B cell (primary cell): ENCODE data around the gene JAKMIP2. TPM values are rescaled to one million over a fixed set of nuclear protein-coding genes. Genes with fewer than 3 reads are reported as not detected.

Experiments used
- ATAC-seq: fragments of 200-7000 bp; cut with Tn5 transposase; one replicate; pipeline ENCODE4 v1.10.0; 2021; ENCODE audit warnings: low read depth, mild to moderate bottlenecking, moderate number of reproducible peaks, moderate library complexity
- CTCF ChIA-PET: fragments of 350-600 bp; sonication (Branson Sonifier 250); formaldehyde crosslinking; loops from one replicate; lab custom pipeline; 2021; ENCODE audit warnings: antibody characterized with exemption, inconsistent platforms; lab: Charles Lee
- POLR2A ChIA-PET: fragments of 350-600 bp; sonication (Branson Sonifier 250); formaldehyde crosslinking; loops from one replicate; lab custom pipeline; 2021; ENCODE audit warnings: antibody characterized with exemption; lab: Charles Lee
- DNase-seq: peaks from one replicate; pipeline ENCODE4 v3.0.0; 2013
- H2AFZ ChIP-seq: 2 replicates; pipeline ENCODE4 v1.6.1; 2012; ENCODE audit warnings: mild to moderate bottlenecking, low read depth, low read length; ENCODE audit not compliant: insufficient read depth, poor library complexity, severe bottlenecking
- H3K27ac ChIP-seq, 2 donors: 1 replicate in 1 of 2; 2 replicates in 1 of 2; pipeline ENCODE4 v1.5.1; 2012 to 2013; ENCODE audit warnings: low read length in 2 of 2, mild to moderate bottlenecking in 2 of 2, moderate library complexity in 1 of 2
- H3K27me3 ChIP-seq, 4 experiments: fragments of 200-600 bp in 1 of 4; sonication (generic) in 1 of 4; replicated peaks in 1 of 4; 1 replicate in 2 of 4; 2 replicates in 2 of 4; pipeline versions ENCODE4 v1.6.1 to v1.7.0; 2013 to 2016; ENCODE audit warnings: low read length in 3 of 4, mild to moderate bottlenecking in 2 of 4, mixed read lengths in 1 of 4, moderate library complexity in 1 of 4; ENCODE audit not compliant: insufficient read depth in 4 of 4, control insufficient read depth in 3 of 4; ENCODE audit errors: control extremely low read depth in 1 of 4
- H3K36me3 ChIP-seq, 2 experiments: replicated peaks in 1 of 2; 1 replicate in 1 of 2; 2 replicates in 1 of 2; pipeline versions ENCODE4 v1.6.1 to v1.7.1; 2013; ENCODE audit warnings: low read length in 1 of 2; ENCODE audit not compliant: insufficient read depth in 2 of 2, control insufficient read depth in 1 of 2; ENCODE audit errors: control extremely low read depth in 1 of 2, extremely low read depth in 1 of 2
- H3K4me1 ChIP-seq, 2 donors: fragments of 200-600 bp in 1 of 2; sonication (generic) in 1 of 2; 1 replicate in 1 of 2; 2 replicates in 1 of 2; pipeline versions ENCODE4 v1.5.1 to v1.6.1; 2013 to 2017; ENCODE audit warnings: low read length in 2 of 2; ENCODE audit not compliant: control insufficient read depth in 2 of 2, insufficient read depth in 2 of 2
- H3K4me2 ChIP-seq: replicated peaks from 2 replicates; pipeline ENCODE3; 2012; ENCODE audit warnings: mild to moderate bottlenecking, low read depth, low read length; ENCODE audit not compliant: poor library complexity, severe bottlenecking
- H3K4me3 ChIP-seq, 5 experiments: fragments of 200-600 bp in 1 of 5; sonication (generic) in 1 of 5; 1 replicate in 3 of 5; 2 replicates in 2 of 5; pipeline versions ENCODE4 v1.5.1 to v1.7.0; 2011 to 2016; ENCODE audit warnings: low read length in 4 of 5, mild to moderate bottlenecking in 4 of 5, low read depth in 2 of 5, control low read depth in 1 of 5, moderate library complexity in 1 of 5; ENCODE audit not compliant: insufficient read depth in 1 of 5; ENCODE audit errors: control extremely low read depth in 1 of 5, extremely low read depth in 1 of 5
- H3K79me2 ChIP-seq: fragments of 200-600 bp; sonication (generic); one replicate; pipeline ENCODE4 v1.6.0; 2016; ENCODE audit warnings: low read length; ENCODE audit not compliant: control insufficient read depth, insufficient read depth
- H3K9ac ChIP-seq: fragments of 200-600 bp; sonication (generic); 2 replicates; pipeline ENCODE4 v1.6.1; 2017; ENCODE audit warnings: mild to moderate bottlenecking, low read length, moderate library complexity
- H3K9me3 ChIP-seq, 3 donors: one replicate each; pipeline versions ENCODE4 v1.6.1 to v1.7.1; 2013; ENCODE audit warnings: low read length in 2 of 3; ENCODE audit not compliant: control insufficient read depth in 2 of 3, insufficient read depth in 1 of 3; ENCODE audit errors: control extremely low read depth in 1 of 3
- H4K20me1 ChIP-seq: 2 replicates; pipeline ENCODE4 v1.6.0; 2012; ENCODE audit warnings: mild to moderate bottlenecking, low read length; ENCODE audit not compliant: insufficient read depth, control insufficient read depth, poor library complexity, severe bottlenecking
- H3K27ac Mint-ChIP-seq: one replicate; pipeline ENCODE4 v1.8.0; 2021; ENCODE audit warnings: mixed read lengths
- H3K27me3 Mint-ChIP-seq: one replicate; pipeline ENCODE4 v1.8.0; 2021; ENCODE audit warnings: mixed read lengths
- H3K4me1 Mint-ChIP-seq: one replicate; pipeline ENCODE4 v1.8.0; 2021; ENCODE audit warnings: mixed read lengths
- H3K4me3 Mint-ChIP-seq: one replicate; pipeline ENCODE4 v1.8.0; 2021; ENCODE audit warnings: mixed read lengths
- H3K9me3 Mint-ChIP-seq: one replicate; pipeline ENCODE4 v1.8.0; 2022; ENCODE audit warnings: mixed read lengths; ENCODE audit not compliant: insufficient read depth
- EZH2 ChIP-seq: IDR thresholded peaks from 2 replicates; pipeline ENCODE4 v1.6.1; 2012; ENCODE audit warnings: borderline replicate concordance, low read depth, mild to moderate bottlenecking, moderate library complexity, low read length; ENCODE audit not compliant: insufficient read depth, poor library complexity, severe bottlenecking
- WGBS: methylation state at CpG from one replicate; pipeline ENCODE4 v1.1.5; 2013; ENCODE audit warnings: missing lambda C conversion rate; ENCODE audit not compliant: insufficient coverage; 5-methylcytosine and 5-hydroxymethylcytosine counted together
- intact Hi-C: fragments of 100-400 bp; cut with micrococcal nuclease; formaldehyde crosslinking; loops from one replicate; pipeline ENCODE4 v1.10.0; 2022
- polyA plus RNA-seq: library from polyadenylated mRNA; depleted of rRNA; stranded (reverse); fragments of >200 nt; gene quantifications from 2 replicates; pipeline ENCODE4 v1.2.3, GENCODE V29; 2012
- total RNA-seq, 2 donors: library from RNA; stranded (reverse); fragments of 120-200 nt in 1 of 2; gene quantifications; 1 replicate in 1 of 2; 2 replicates in 1 of 2; pipeline versions ENCODE4 v1.2.3 to v1.2.4, GENCODE V29; 2013 to 2022
- TF ChIP-seq, protein P1 (sequence below): fragments of 200-600 bp; IDR thresholded peaks from one replicate; pipeline ENCODE4 v1.8.0; 2022; ENCODE audit warnings: antibody characterized with exemption, mild to moderate bottlenecking

JAKMIP2 gene
- total and polyA plus RNA-seq, 2 donors (not counting 1 experiment from before 2014, with no cell fraction given) = 0.24 to 4.1 TPM

DNA sequence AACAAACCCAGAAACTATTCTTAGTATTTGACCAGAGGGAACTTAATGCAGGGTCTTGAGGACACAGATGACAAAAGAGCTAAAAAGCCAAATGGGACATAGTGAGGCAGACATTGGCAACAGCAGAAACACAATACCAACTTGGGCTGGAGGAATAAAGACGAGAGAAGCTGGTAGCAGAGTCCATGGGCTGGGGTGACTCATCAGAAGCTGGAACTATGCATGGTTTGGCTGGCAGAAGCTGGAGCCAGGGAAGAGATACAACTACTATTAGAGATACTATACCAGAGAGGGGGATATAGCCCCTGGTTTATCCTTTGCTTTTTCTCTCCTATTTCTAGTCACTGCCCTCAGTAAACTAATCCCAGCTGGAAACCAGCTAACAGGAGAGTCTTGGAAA lies 243.5 kb downstream of the JAKMIP2 start:
- no peak overlapping the region for H3K4me3 ChIP-seq

DNA sequence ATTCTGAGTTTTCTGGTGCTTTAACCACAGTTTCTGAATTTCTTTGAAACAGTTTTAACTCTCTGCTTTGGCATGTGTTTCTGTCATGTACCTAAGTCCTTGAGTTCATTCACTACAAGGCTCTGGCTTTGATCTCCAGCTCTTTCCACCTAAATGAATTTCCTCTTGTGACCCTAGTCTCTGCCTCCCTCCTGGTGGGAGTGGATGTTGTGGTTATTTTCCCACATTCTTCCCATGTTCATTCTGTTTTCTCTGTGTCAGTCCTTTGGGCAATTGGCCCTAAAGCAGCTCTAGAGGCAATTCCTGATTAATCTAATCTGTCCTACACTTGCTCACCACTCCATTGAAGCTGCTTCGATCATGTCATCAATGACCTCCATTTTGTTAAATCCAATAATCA lies 244.3 kb downstream of the JAKMIP2 start:
- Histone ChIP-seq H3K9ac (no peak overlapping the region), H3K9me3 (no peaks in the 10 kb centered on the region), H4K20me1 (no peaks in the 10 kb centered on the region), H3K36me3 (no peaks in the 10 kb centered on the region), H2AFZ (no peak overlapping the region), H3K27me3 (no peaks in the 10 kb centered on the region), H3K4me2 (no peak overlapping the region), H3K4me1 (no peaks in the 10 kb centered on the region), H3K79me2 (no peaks in the 10 kb centered on the region), H3K4me3 (no peak overlapping the region), H3K27ac (no peak overlapping the region)
- 89% methylated on average over 1 of the region's 1 CpG for WGBS
- Mint-ChIP-seq H3K27ac (no peak overlapping the region), H3K4me3 (no peak overlapping the region), H3K27me3 (peaks cover 3% of the 10 kb centered on the region), H3K9me3 (no peaks in the 10 kb centered on the region), H3K4me1 (no peaks in the 10 kb centered on the region)
- POLR2A ChIA-PET = no interaction called here
- intact Hi-C loops = no loop called here
- ATAC-seq = no peak
- TF ChIP-seq, protein P1, sequence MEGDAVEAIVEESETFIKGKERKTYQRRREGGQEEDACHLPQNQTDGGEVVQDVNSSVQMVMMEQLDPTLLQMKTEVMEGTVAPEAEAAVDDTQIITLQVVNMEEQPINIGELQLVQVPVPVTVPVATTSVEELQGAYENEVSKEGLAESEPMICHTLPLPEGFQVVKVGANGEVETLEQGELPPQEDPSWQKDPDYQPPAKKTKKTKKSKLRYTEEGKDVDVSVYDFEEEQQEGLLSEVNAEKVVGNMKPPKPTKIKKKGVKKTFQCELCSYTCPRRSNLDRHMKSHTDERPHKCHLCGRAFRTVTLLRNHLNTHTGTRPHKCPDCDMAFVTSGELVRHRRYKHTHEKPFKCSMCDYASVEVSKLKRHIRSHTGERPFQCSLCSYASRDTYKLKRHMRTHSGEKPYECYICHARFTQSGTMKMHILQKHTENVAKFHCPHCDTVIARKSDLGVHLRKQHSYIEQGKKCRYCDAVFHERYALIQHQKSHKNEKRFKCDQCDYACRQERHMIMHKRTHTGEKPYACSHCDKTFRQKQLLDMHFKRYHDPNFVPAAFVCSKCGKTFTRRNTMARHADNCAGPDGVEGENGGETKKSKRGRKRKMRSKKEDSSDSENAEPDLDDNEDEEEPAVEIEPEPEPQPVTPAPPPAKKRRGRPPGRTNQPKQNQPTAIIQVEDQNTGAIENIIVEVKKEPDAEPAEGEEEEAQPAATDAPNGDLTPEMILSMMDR = no peak
- TF ChIP-seq EZH2 = no peak
- no peak for DNase-seq
- CTCF ChIA-PET = no interaction called here

More for the DNA sequence above, 243.5 kb downstream of the JAKMIP2 start:
- Histone ChIP-seq H3K27me3 (no peaks in the 10 kb centered on the region), H3K9me3 (no peaks in the 10 kb centered on the region), H3K79me2 (no peaks in the 10 kb centered on the region), H3K4me2 (no peak overlapping the region), H3K4me1 (no peaks in the 10 kb centered on the region), H3K27ac (no peak overlapping the region), H4K20me1 (no peaks in the 10 kb centered on the region), H3K9ac (no peak overlapping the region), H2AFZ (no peak overlapping the region), H3K36me3 (no peaks in the 10 kb centered on the region)
- Mint-ChIP-seq H3K4me1 (no peaks in the 10 kb centered on the region), H3K4me3 (no peak overlapping the region), H3K27me3 (peaks cover 3% of the 10 kb centered on the region), H3K27ac (no peak overlapping the region), H3K9me3 (no peaks in the 10 kb centered on the region)
- ChIA-PET POLR2A (no interaction called here), CTCF (no interaction called here)
- no peak for ATAC-seq
- intact Hi-C loops = no loop called here
- no CpG with 5 or more reads among the region's 1 CpG for WGBS
- TF ChIP-seq, protein P1 = no peak
- no peak for TF ChIP-seq EZH2
- DNase-seq = no peak

Other genes with a start within 250 kb of the JAKMIP2 start
- gene SPINK1, start 48.9 kb upstream of the JAKMIP2 start, total RNA-seq = not detected in 2 replicates
- not detected in 2 replicates for gene SPINK1, start 48.9 kb upstream of the JAKMIP2 start, polyA plus RNA-seq
- not detected in 2 replicates for gene SCGB3A2, start 96.0 kb upstream of the JAKMIP2 start, total RNA-seq
- not detected in 2 replicates for gene SCGB3A2, start 96.0 kb upstream of the JAKMIP2 start, polyA plus RNA-seq
- gene C5orf46, start 123.8 kb upstream of the JAKMIP2 start, total RNA-seq = not detected in 2 replicates
- not detected in 2 replicates for gene C5orf46, start 123.8 kb upstream of the JAKMIP2 start, polyA plus RNA-seq